HFFc6 (cell line): ENCODE measurements around the gene BMP3. TPM values are rescaled to one million over a fixed set of nuclear protein-coding genes. Genes with fewer than 3 reads are reported as not detected.

Source experiments
- DNase-seq: peaks from one replicate; pipeline ENCODE4 v3.0.0-alpha.2; 2018
- H3K27ac Mint-ChIP-seq: 2 replicates; pipeline ENCODE4 v1.8.0; 2020; ENCODE audit warnings: mild to moderate bottlenecking, mixed read lengths
- H3K27me3 Mint-ChIP-seq: 2 replicates; pipeline ENCODE4 v1.8.0; 2021; ENCODE audit warnings: mild to moderate bottlenecking, moderate library complexity, mixed read lengths; ENCODE audit not compliant: insufficient read depth
- H3K36me3 Mint-ChIP-seq: 2 replicates; pipeline ENCODE4 v1.8.0; 2021; ENCODE audit warnings: low read depth, mixed read lengths
- H3K4me1 Mint-ChIP-seq: 2 replicates; pipeline ENCODE4 v1.8.0; 2020; ENCODE audit warnings: low read depth, mixed read lengths
- H3K4me3 Mint-ChIP-seq: 2 replicates; pipeline ENCODE4 v1.8.0; 2020; ENCODE audit warnings: mild to moderate bottlenecking, moderate library complexity, mixed read lengths
- H3K9me3 Mint-ChIP-seq: 2 replicates; pipeline ENCODE4 v1.8.0; 2020; ENCODE audit warnings: mild to moderate bottlenecking, mixed read lengths
- CTCF ChIP-seq: fragments of 200-600 bp; sonication (generic); IDR thresholded peaks from 2 replicates; pipeline ENCODE4 v1.5.0; 2021; ENCODE audit warnings: antibody characterized with exemption, mild to moderate bottlenecking
- total RNA-seq, 6 experiments: library from RNA; stranded (reverse); fragmentation: NEBNext Ultra II Directional; extraction: Animal tissue kit (Norgen Biotek cat#: 25700); gene quantifications; 2 replicates in 1 of 6; 3 replicates in 5 of 6; pipeline ENCODE4 v1.2.3, GENCODE V29; 2021

Gene BMP3
- total RNA-seq, 6 experiments from 2014 or later = 0.17 to 0.27 (median 0.20) TPM

- TF ChIP-seq CTCF = no peak
- Mint-ChIP-seq H3K9me3 (no peaks in the 10 kb centered on the region), H3K4me3 (no peak overlapping the region), H3K27ac (no peak overlapping the region), H3K4me1 (no peaks in the 10 kb centered on the region), H3K36me3 (no peaks in the 10 kb centered on the region), H3K27me3 (peaks cover 14% of the 10 kb centered on the region)
- no peak for DNase-seq
Observed at GRCh38 chr4:81023484-81023883, 7.0 kb upstream of the BMP3 start.

GRCh38 chr4:81030981-81031791, 678 bp downstream of the BMP3 start:
- peak overlapping the region; percentile 90 for H3K4me3 Mint-ChIP-seq
- no peak overlapping the region for H3K27ac Mint-ChIP-seq

GRCh38 chr4:81031796-81032551, 1.5 kb downstream of the BMP3 start:
- H3K27ac Mint-ChIP-seq = no peak overlapping the region
- H3K36me3 Mint-ChIP-seq = no peaks in the 10 kb centered on the region
- peaks cover 18% of the 10 kb centered on the region for H3K4me1 Mint-ChIP-seq
- no peak for TF ChIP-seq CTCF
- H3K9me3 Mint-ChIP-seq = no peaks in the 10 kb centered on the region
- peak overlapping the region; percentile 71 for H3K4me3 Mint-ChIP-seq
- no peak for DNase-seq
- peaks cover 27% of the 10 kb centered on the region for H3K27me3 Mint-ChIP-seq

More at GRCh38 chr4:81030981-81031791, 678 bp downstream of the BMP3 start:
- DNase-seq = no peak
- H3K4me1 Mint-ChIP-seq = peaks cover 18% of the 10 kb centered on the region
- no peak for TF ChIP-seq CTCF
- H3K9me3 Mint-ChIP-seq = no peaks in the 10 kb centered on the region
- peaks cover 28% of the 10 kb centered on the region for H3K27me3 Mint-ChIP-seq
- H3K36me3 Mint-ChIP-seq = no peaks in the 10 kb centered on the region

DNA sequence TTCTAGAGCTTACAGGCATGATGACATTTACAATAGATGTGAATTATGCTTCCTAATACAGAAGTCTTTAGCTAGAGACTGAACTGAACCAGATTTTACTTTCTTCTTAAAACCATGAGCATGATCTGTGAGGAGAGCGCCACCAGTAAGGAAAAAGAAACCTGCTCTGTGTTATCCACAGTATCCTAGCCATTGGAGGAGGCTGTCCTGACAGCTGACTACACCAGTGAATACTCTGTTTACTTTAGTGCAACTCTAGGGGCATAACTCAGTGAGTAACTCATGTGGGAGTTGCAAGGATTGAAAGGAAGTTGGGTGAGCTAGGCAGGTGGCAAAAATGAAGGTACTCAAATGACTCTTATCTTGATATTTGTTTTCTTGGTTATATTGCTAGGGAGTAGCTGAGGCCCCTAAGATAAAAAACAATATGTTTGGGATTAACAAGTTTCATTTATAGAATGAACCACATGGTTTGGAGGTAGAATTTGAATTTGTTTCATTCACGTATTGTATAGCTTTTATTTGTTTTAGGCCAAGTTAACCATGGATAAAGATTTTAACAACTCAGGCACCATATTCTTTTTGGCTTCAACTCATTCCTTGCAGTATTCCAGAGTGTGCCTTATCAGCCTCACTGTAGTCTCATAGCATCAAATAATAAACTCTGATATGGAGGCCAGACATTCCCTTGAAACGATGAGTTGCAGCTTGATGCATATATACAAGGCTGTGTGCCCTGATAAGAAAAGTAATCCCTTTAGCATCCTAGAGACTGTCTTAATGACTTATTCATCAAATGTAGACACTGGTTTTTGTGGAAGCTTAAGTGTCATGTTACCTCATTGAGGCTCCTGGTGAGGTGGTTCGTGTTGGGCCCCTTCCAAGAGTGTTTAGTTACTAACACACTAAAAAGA, 2.5 kb downstream of the BMP3 start:
- H3K27ac Mint-ChIP-seq = no peak overlapping the region
- peaks cover 18% of the 10 kb centered on the region for H3K4me1 Mint-ChIP-seq
- DNase-seq = no peak
- peaks cover 27% of the 10 kb centered on the region for H3K27me3 Mint-ChIP-seq
- no peak for TF ChIP-seq CTCF
- H3K9me3 Mint-ChIP-seq = no peaks in the 10 kb centered on the region
- no peaks in the 10 kb centered on the region for H3K36me3 Mint-ChIP-seq
- H3K4me3 Mint-ChIP-seq = no peak overlapping the region

- H3K27me3 Mint-ChIP-seq = peaks cover 1% of the 10 kb centered on the region; the same call in 1 of the 2 replicates
- H3K4me3 Mint-ChIP-seq = no peak overlapping the region
- no peaks in the 10 kb centered on the region for H3K36me3 Mint-ChIP-seq
- peaks cover 12% of the 10 kb centered on the region for H3K4me1 Mint-ChIP-seq
- H3K27ac Mint-ChIP-seq = no peak overlapping the region
- DNase-seq = no peak
- TF ChIP-seq CTCF = no peak
- no peaks in the 10 kb centered on the region for H3K9me3 Mint-ChIP-seq
Observed at GRCh38 chr4:81038636-81039350, 8.3 kb downstream of the BMP3 start.
